ENCODE results near the gene OGT.

Gene OGT

DNA sequence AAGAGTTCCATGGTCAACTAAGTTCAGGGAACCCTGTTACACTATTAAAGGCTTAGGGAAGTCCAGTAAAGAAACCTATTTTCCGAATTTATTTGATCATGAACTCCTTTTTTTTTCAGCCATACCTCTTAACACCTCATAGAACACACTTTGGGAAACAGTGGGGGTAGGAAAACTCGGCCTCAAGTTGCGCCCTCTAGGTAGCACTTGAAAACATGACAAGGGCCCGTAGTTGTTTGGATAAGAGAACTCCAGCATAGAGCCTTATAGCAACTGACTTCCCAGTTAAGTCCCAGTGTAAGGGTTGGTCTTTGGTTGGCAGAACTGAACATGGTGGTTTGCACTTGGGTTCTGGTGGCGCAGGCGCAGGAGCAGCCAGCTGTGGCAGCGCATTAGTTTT lies 14.4 kb downstream of the OGT start:
- Histone ChIP-seq H3K4me3 (ENCODE audit: low read length) (no peak overlapping the region), H3K27ac (ENCODE audit: low read depth, low read length) (no peak overlapping the region), H4K20me1 (ENCODE audit: control insufficient read depth, insufficient read depth, low read depth, low read length) (peaks cover 3% of the 10 kb centered on the region), H3K27me3 (ENCODE audit: control insufficient read depth, low read length) (no peaks in the 10 kb centered on the region), H3K4me2 (ENCODE audit: low read length) (no peak overlapping the region), H3F3A (ENCODE audit: control insufficient read depth, insufficient read depth) (no peaks in the 10 kb centered on the region), H3K79me2 (ENCODE audit: control insufficient read depth, low read length) (peaks cover 56% of the 10 kb centered on the region), H3K4me1 (ENCODE audit: control insufficient read depth, low read length) (peaks cover 2% of the 10 kb centered on the region; the same call in 1 of the 2 replicates), H3K9me2 (replicated peaks; ENCODE audit: control insufficient read depth, low read length) (no peaks in the 10 kb centered on the region), H3K9me3 (ENCODE audit: control insufficient read depth, insufficient read depth, low read length) (no peaks in the 10 kb centered on the region), H3K36me3 (ENCODE audit: control insufficient read depth, low read length) (peaks cover 73% of the 10 kb centered on the region)
- TF ChIP-seq, protein P1, sequence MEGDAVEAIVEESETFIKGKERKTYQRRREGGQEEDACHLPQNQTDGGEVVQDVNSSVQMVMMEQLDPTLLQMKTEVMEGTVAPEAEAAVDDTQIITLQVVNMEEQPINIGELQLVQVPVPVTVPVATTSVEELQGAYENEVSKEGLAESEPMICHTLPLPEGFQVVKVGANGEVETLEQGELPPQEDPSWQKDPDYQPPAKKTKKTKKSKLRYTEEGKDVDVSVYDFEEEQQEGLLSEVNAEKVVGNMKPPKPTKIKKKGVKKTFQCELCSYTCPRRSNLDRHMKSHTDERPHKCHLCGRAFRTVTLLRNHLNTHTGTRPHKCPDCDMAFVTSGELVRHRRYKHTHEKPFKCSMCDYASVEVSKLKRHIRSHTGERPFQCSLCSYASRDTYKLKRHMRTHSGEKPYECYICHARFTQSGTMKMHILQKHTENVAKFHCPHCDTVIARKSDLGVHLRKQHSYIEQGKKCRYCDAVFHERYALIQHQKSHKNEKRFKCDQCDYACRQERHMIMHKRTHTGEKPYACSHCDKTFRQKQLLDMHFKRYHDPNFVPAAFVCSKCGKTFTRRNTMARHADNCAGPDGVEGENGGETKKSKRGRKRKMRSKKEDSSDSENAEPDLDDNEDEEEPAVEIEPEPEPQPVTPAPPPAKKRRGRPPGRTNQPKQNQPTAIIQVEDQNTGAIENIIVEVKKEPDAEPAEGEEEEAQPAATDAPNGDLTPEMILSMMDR (IDR thresholded peaks at IDR 0.05; ENCODE audit: low read depth, low read length, poor library complexity, severe bottlenecking), result peak; percentile 21
- no peak for TF ChIP-seq EZH2phosphoT487 (IDR thresholded peaks at IDR 0.05; ENCODE audit: borderline replicate concordance, low read length)

DNA sequence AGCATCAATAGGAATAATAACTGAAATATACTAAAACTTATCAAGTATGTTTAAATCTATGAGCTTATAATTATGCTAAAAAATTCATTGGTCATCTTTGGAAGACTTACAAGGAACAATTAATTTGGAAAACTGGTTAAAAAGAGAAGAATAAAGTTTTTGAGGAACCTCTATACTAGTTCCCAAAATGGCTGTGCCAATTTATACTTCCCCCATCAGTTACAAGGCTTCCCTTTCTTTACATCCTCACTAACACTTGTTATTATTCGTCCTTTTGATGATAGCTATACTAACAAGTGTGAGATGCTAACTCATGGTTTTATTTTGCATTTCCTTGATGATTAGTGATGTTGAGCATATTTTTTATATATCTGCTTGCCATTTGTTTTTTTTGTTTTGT lies 17.1 kb downstream of the OGT start:
- H4K20me1 ChIP-seq (ENCODE audit: control insufficient read depth, insufficient read depth, low read depth, low read length), result no peaks in the 10 kb centered on the region
- no peak overlapping the region for H3K4me2 ChIP-seq (ENCODE audit: low read length)
- H3K9me3 ChIP-seq (ENCODE audit: control insufficient read depth, insufficient read depth, low read length), result no peaks in the 10 kb centered on the region
- no peaks in the 10 kb centered on the region for H3K27me3 ChIP-seq (ENCODE audit: control insufficient read depth, low read length)
- H3K79me2 ChIP-seq (ENCODE audit: control insufficient read depth, low read length), result peaks cover 30% of the 10 kb centered on the region
- H3K4me3 ChIP-seq (ENCODE audit: low read length), result no peak overlapping the region
- no peak overlapping the region for H3K27ac ChIP-seq (ENCODE audit: low read depth, low read length)
- TF ChIP-seq EZH2phosphoT487 (IDR thresholded peaks at IDR 0.05; ENCODE audit: borderline replicate concordance, low read length), result no peak
- TF ChIP-seq, protein P1 (IDR thresholded peaks at IDR 0.05; ENCODE audit: low read depth, low read length, poor library complexity, severe bottlenecking), result no peak
- H3K9me2 ChIP-seq (replicated peaks; ENCODE audit: control insufficient read depth, low read length), result no peaks in the 10 kb centered on the region
- no peaks in the 10 kb centered on the region for H3F3A ChIP-seq (ENCODE audit: control insufficient read depth, insufficient read depth)
- peaks cover 69% of the 10 kb centered on the region for H3K36me3 ChIP-seq (ENCODE audit: control insufficient read depth, low read length)
- H3K4me1 ChIP-seq (ENCODE audit: control insufficient read depth, low read length), result no peaks in the 10 kb centered on the region

DNA sequence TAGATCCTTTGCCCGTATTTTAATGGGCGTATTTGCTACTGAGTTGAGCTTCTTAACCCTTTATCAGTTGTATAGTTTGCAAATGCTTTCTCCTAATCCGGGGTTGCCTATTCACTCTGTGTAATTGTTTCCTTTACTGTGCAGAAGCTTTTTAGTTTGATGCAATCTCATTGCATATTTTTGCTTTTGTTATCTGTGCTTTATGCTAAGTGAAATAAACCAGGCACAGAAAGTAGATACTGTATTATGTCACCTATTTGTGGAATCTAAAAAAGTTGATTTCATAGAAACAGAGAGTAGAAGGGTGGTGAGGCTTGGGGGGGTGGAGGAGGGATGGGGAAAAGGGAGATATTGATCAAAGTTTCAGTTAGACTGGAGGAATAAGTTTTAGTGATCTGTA lies 17.7 kb downstream of the OGT start:
- TF ChIP-seq EZH2phosphoT487 (IDR thresholded peaks at IDR 0.05; ENCODE audit: borderline replicate concordance, low read length), result no peak
- TF ChIP-seq, protein P1 (IDR thresholded peaks at IDR 0.05; ENCODE audit: low read depth, low read length, poor library complexity, severe bottlenecking), result no peak
- Histone ChIP-seq H3K36me3 (ENCODE audit: control insufficient read depth, low read length) (peaks cover 69% of the 10 kb centered on the region), H3K4me3 (ENCODE audit: low read length) (no peak overlapping the region), H3K9me3 (ENCODE audit: control insufficient read depth, insufficient read depth, low read length) (no peaks in the 10 kb centered on the region), H3K79me2 (ENCODE audit: control insufficient read depth, low read length) (peaks cover 26% of the 10 kb centered on the region), H3K27me3 (ENCODE audit: control insufficient read depth, low read length) (no peaks in the 10 kb centered on the region), H3K4me2 (ENCODE audit: low read length) (no peak overlapping the region), H3F3A (ENCODE audit: control insufficient read depth, insufficient read depth) (no peaks in the 10 kb centered on the region), H3K27ac (ENCODE audit: low read depth, low read length) (no peak overlapping the region), H4K20me1 (ENCODE audit: control insufficient read depth, insufficient read depth, low read depth, low read length) (no peaks in the 10 kb centered on the region), H3K4me1 (ENCODE audit: control insufficient read depth, low read length) (no peaks in the 10 kb centered on the region), H3K9me2 (replicated peaks; ENCODE audit: control insufficient read depth, low read length) (no peaks in the 10 kb centered on the region)

DNA sequence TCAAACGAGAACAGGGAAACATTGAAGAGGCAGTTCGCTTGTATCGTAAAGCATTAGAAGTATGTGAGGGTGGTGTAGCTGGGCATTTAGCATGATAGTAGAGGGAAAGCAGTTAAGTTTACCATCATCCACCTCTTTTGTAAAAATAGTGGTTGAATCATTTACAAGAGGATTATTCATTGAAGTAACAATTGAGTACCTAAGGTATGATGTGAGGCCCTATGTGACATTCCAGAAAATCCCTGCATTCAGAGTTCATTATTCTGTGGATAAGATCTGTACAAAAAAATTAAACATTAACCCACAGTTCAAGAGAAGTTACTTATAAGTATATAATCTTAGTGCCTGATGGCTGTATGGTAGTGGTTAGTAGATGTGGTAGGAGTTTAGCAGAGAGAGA lies 23.1 kb downstream of the OGT start:
- Histone ChIP-seq H3K27me3 (ENCODE audit: control insufficient read depth, low read length) (no peaks in the 10 kb centered on the region), H3K9me3 (ENCODE audit: control insufficient read depth, insufficient read depth, low read length) (no peaks in the 10 kb centered on the region), H3K4me1 (ENCODE audit: control insufficient read depth, low read length) (no peaks in the 10 kb centered on the region), H3K36me3 (ENCODE audit: control insufficient read depth, low read length) (peaks cover 68% of the 10 kb centered on the region), H4K20me1 (ENCODE audit: control insufficient read depth, insufficient read depth, low read depth, low read length) (no peaks in the 10 kb centered on the region), H3F3A (ENCODE audit: control insufficient read depth, insufficient read depth) (no peaks in the 10 kb centered on the region), H3K9me2 (replicated peaks; ENCODE audit: control insufficient read depth, low read length) (no peaks in the 10 kb centered on the region), H3K79me2 (ENCODE audit: control insufficient read depth, low read length) (no peaks in the 10 kb centered on the region), H3K4me3 (ENCODE audit: low read length) (no peak overlapping the region), H3K27ac (ENCODE audit: low read depth, low read length) (no peak overlapping the region), H3K4me2 (ENCODE audit: low read length) (no peak overlapping the region)
- TF ChIP-seq, protein P1 (IDR thresholded peaks at IDR 0.05; ENCODE audit: low read depth, low read length, poor library complexity, severe bottlenecking), result no peak
- TF ChIP-seq EZH2phosphoT487 (IDR thresholded peaks at IDR 0.05; ENCODE audit: borderline replicate concordance, low read length), result no peak

Data from DOHH2 (cell line).